Hepatocyte (in vitro differentiated cells): ENCODE results near the gene ZNF195. TPM values are rescaled to one million over a fixed set of nuclear protein-coding genes. Genes with fewer than 3 reads are reported as not detected.
"Not testable (repeated sequence)": the region's sequence is repeated elsewhere in the genome, so short reads cannot be mapped to it uniquely, and the experiment has no call there.

Experiments
- DNase-seq: peaks from one replicate; pipeline ENCODE4 v3.0.0-alpha.2; 2016; ENCODE audit warnings: low spot score
- H2AFZ ChIP-seq: fragments of 200-600 bp; sonication (generic); 2 replicates; pipeline ENCODE4 v1.6.0; 2016; ENCODE audit warnings: antibody characterized with exemption, mild to moderate bottlenecking
- H3K27ac ChIP-seq: fragments of 200-600 bp; sonication (generic); 2 replicates; pipeline ENCODE4 v1.5.1; 2016; ENCODE audit warnings: mild to moderate bottlenecking
- H3K27me3 ChIP-seq: fragments of 200-600 bp; sonication (generic); 2 replicates; pipeline ENCODE4 v1.6.1; 2016
- H3K36me3 ChIP-seq: fragments of 200-600 bp; sonication (generic); replicated peaks from 2 replicates; pipeline ENCODE4 v1.5.1; 2016; ENCODE audit warnings: low read depth; ENCODE audit not compliant: insufficient read depth
- H3K4me1 ChIP-seq: fragments of 200-600 bp; sonication (generic); 2 replicates; pipeline ENCODE4 v1.5.1; 2016; ENCODE audit warnings: mild to moderate bottlenecking, moderate library complexity; ENCODE audit not compliant: insufficient read depth
- H3K4me2 ChIP-seq: fragments of 200-600 bp; sonication (generic); 2 replicates; pipeline ENCODE4 v1.6.0; 2016
- H3K4me3 ChIP-seq: fragments of 200-600 bp; sonication (generic); 2 replicates; pipeline ENCODE4 v1.5.1; 2016; ENCODE audit warnings: mild to moderate bottlenecking
- H3K79me2 ChIP-seq: fragments of 200-600 bp; sonication (generic); 2 replicates; pipeline ENCODE4 v1.6.0; 2017; ENCODE audit warnings: mild to moderate bottlenecking
- H3K9me2 ChIP-seq: fragments of 200-600 bp; sonication (generic); replicated peaks from 2 replicates; pipeline ENCODE4 v1.6.0; 2017; ENCODE audit warnings: mild to moderate bottlenecking; ENCODE audit not compliant: insufficient read depth
- H3K9me3 ChIP-seq: fragments of 200-600 bp; sonication (generic); 2 replicates; pipeline ENCODE4 v1.5.1; 2016; ENCODE audit warnings: low read depth, mild to moderate bottlenecking
- H4K20me1 ChIP-seq: fragments of 200-600 bp; sonication (generic); 2 replicates; pipeline ENCODE4 v1.6.0; 2016; ENCODE audit warnings: mild to moderate bottlenecking; ENCODE audit not compliant: insufficient read depth, poor library complexity, severe bottlenecking
- EZH2 ChIP-seq: fragments of 200-600 bp; sonication (generic); IDR thresholded peaks from 2 replicates; pipeline ENCODE4 v1.6.1; 2016; ENCODE audit warnings: antibody characterized with exemption, mild to moderate bottlenecking, borderline replicate concordance
- EZH2phosphoT487 ChIP-seq: fragments of 200-600 bp; sonication (generic); IDR thresholded peaks from one replicate; pipeline ENCODE4 v1.6.1; 2018; ENCODE audit warnings: antibody characterized with exemption, mild to moderate bottlenecking, low read depth, moderate library complexity; ENCODE audit not compliant: unreplicated experiment, severe bottlenecking
- WGBS: methylation state at CpG from one replicate; pipeline ENCODE4 v1.1.6; 2016; ENCODE audit warnings: low lambda C conversion rate; ENCODE audit errors: missing lambda C conversion rate; 5-methylcytosine and 5-hydroxymethylcytosine counted together
- polyA plus RNA-seq: library from polyadenylated mRNA; unstranded; fragments of >200 nt; fragmentation: Nextera tagmentation; extraction: Ambion mirVana; gene quantifications from 2 replicates; pipeline ENCODE4 v1.2.1, GENCODE V29; 2016
- total RNA-seq: library from RNA; depleted of rRNA; stranded (reverse); fragments of >200 nt; gene quantifications from 2 replicates; pipeline ENCODE4 v1.2.3, GENCODE V29; 2014
- TF ChIP-seq, protein P1 (sequence below): fragments of 200-600 bp; sonication (generic); IDR thresholded peaks from 2 replicates; pipeline ENCODE4 v1.5.1; 2016; ENCODE audit warnings: antibody characterized with exemption, mild to moderate bottlenecking; ENCODE audit not compliant: poor library complexity

Gene ZNF195
- total and polyA plus RNA-seq, 2 experiments from 2014 or later: 27.5 to 44.1 TPM

- TF ChIP-seq, protein P1, sequence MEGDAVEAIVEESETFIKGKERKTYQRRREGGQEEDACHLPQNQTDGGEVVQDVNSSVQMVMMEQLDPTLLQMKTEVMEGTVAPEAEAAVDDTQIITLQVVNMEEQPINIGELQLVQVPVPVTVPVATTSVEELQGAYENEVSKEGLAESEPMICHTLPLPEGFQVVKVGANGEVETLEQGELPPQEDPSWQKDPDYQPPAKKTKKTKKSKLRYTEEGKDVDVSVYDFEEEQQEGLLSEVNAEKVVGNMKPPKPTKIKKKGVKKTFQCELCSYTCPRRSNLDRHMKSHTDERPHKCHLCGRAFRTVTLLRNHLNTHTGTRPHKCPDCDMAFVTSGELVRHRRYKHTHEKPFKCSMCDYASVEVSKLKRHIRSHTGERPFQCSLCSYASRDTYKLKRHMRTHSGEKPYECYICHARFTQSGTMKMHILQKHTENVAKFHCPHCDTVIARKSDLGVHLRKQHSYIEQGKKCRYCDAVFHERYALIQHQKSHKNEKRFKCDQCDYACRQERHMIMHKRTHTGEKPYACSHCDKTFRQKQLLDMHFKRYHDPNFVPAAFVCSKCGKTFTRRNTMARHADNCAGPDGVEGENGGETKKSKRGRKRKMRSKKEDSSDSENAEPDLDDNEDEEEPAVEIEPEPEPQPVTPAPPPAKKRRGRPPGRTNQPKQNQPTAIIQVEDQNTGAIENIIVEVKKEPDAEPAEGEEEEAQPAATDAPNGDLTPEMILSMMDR: no peak
- TF ChIP-seq EZH2phosphoT487: no peak
- no peak for TF ChIP-seq EZH2
- Histone ChIP-seq H3K27me3 (no peaks in the 10 kb centered on the region), H3K79me2 (no peaks in the 10 kb centered on the region), H3K4me1 (no peaks in the 10 kb centered on the region), H3K36me3 (no peaks in the 10 kb centered on the region), H4K20me1 (no peaks in the 10 kb centered on the region), H2AFZ (no peak overlapping the region), H3K4me2 (no peak overlapping the region), H3K4me3 (no peak overlapping the region), H3K9me3 (no peaks in the 10 kb centered on the region), H3K27ac (no peak overlapping the region), H3K9me2 (no peaks in the 10 kb centered on the region)
- 91% methylated on average over 7 of the region's 7 CpGs for WGBS
- no peak for DNase-seq
Observed at GRCh38 chr11:3338569-3339339, 40.2 kb downstream of the ZNF195 start.

DNA sequence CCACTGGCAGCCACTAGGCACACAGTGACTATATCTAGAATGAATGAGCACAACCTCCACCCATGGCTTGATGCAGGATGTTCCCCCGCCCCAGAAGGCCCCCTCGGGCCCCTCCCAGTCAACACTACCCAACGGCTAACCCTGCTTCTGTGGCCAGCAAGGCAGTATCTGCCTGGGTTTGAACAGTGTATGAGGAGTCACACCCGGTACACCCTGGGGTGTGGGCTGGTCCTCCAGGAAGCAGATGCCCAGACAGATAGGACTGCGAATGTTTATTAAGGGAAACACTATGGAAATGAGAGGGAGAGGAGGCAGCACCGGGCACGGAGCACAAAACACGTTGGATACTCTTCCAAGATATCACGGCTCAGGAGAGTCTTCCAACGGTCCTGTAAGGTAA, 42.5 kb downstream of the ZNF195 start:
- not testable (repeated sequence) for H2AFZ ChIP-seq

DNA sequence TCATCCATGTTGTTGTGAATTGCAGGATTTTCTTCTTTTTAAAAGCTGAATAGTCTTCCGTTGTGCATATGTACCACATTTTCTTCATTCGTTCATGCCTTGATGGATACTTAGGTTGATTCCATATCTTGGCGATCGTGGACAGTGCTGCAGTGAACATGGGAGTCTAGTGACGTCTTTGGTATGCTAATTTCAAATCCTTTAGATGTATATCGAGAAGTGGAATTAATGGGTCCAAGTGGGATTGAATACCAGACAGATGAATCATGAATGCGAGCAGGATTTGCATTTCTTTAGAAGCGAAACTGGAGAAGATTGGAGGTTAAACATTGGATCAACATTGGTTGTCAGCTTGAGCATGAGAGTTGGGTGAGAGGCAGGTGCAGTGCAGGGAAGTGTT, 45.8 kb downstream of the ZNF195 start:
- H3K27me3 ChIP-seq, H3K4me2 ChIP-seq, H4K20me1 ChIP-seq, H3K4me3 ChIP-seq, H2AFZ ChIP-seq, H3K79me2 ChIP-seq, H3K9me3 ChIP-seq, H3K27ac ChIP-seq, DNase-seq, H3K9me2 ChIP-seq, H3K36me3 ChIP-seq, H3K4me1 ChIP-seq: not testable (repeated sequence)
- WGBS: no CpG with 5 or more reads among the region's 8 CpGs

More for the DNA sequence above, 42.5 kb downstream of the ZNF195 start:
- not testable (repeated sequence) for H3K9me2 ChIP-seq, H4K20me1 ChIP-seq, DNase-seq, H3K27ac ChIP-seq, H3K4me2 ChIP-seq, H3K79me2 ChIP-seq, H3K9me3 ChIP-seq, H3K4me1 ChIP-seq, H3K36me3 ChIP-seq, H3K27me3 ChIP-seq, H3K4me3 ChIP-seq
- no CpG with 5 or more reads among the region's 10 CpGs for WGBS

DNA sequence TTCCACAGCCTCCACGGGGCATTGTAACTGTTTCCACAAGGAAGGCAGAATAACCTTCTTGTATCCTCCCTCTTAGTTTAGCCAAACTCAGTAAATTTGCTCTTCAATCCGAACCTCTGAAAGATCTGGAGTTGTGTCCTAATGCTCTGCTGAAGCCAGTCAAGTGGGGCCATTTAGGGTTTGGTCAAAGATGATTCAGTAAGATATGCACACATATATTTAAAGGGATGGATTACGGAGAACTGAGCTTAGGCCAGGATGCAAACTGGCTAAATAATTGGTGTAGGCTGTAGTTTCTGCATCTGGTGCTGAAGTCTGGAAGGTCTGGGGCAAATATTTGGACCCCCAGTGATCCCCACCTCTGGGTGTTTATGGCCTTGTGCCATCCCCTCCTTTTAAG, 47.9 kb downstream of the ZNF195 start:
- not testable (repeated sequence) for H3K36me3 ChIP-seq, DNase-seq, H3K79me2 ChIP-seq, H2AFZ ChIP-seq, H3K27me3 ChIP-seq, H3K27ac ChIP-seq, H3K9me2 ChIP-seq, H3K9me3 ChIP-seq, H4K20me1 ChIP-seq, H3K4me3 ChIP-seq, H3K4me1 ChIP-seq, H3K4me2 ChIP-seq
- WGBS: no CpG with 5 or more reads among the region's 3 CpGs

DNA sequence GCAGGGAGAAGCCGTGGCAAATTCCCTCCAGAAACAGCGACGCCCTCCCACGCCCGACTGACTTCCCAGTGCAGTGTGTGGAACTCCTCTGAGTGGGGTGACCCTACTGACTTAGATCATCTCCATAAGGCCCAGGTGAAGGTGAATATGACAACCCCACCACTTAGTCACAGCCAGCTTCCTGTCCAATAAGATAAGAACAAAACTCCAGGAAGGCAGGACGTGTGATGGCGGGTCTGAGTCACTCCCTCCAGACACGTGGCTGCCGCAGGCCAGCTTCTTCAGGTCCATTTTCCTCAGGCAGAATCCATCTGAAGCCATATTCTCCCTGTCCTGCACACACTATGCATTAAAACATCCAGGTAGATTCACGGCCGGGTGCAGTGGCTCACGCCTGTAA, 48.9 kb downstream of the ZNF195 start:
- not testable (repeated sequence) for H3K27ac ChIP-seq, H4K20me1 ChIP-seq, H2AFZ ChIP-seq, H3K4me3 ChIP-seq, H3K36me3 ChIP-seq, DNase-seq, H3K27me3 ChIP-seq, H3K79me2 ChIP-seq, H3K9me2 ChIP-seq, H3K4me2 ChIP-seq, H3K4me1 ChIP-seq, H3K9me3 ChIP-seq
- WGBS: no CpG with 5 or more reads among the region's 12 CpGs

DNA sequence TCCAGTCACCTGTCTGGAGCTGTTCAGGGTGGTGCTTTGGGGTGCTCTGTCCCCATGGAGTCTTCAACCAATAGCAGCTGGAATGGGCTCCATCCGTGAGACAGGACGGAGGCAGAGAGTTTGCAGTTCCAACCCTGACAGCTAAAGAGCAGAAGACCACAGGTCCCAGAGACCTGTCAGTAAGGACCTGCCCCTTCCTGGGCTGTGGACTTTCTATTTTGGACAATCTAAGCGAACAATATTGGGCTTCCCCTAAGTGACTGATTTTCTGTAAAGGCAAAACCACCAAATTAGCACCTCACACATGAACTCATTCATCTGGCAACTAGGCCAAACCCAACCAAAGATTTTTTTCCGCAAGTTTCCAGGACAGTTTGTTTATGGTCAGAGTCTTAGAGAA, 50.4 kb downstream of the ZNF195 start:
- WGBS: no CpG with 5 or more reads among the region's 4 CpGs
- H3K9me3 ChIP-seq, H3K79me2 ChIP-seq, H3K4me3 ChIP-seq, H4K20me1 ChIP-seq, H3K27me3 ChIP-seq, H3K4me1 ChIP-seq, H3K9me2 ChIP-seq, DNase-seq, H2AFZ ChIP-seq, H3K4me2 ChIP-seq, H3K36me3 ChIP-seq, H3K27ac ChIP-seq: not testable (repeated sequence)

- not testable (repeated sequence) for H3K4me3 ChIP-seq, H3K79me2 ChIP-seq, H3K9me2 ChIP-seq, H3K36me3 ChIP-seq, H2AFZ ChIP-seq, H4K20me1 ChIP-seq, H3K9me3 ChIP-seq, H3K4me1 ChIP-seq, H3K27ac ChIP-seq, H3K27me3 ChIP-seq, H3K4me2 ChIP-seq, DNase-seq
- WGBS: no CpG with 5 or more reads among the region's 13 CpGs
Observed at GRCh38 chr11:3326450-3326849, 52.5 kb downstream of the ZNF195 start.

- H3K27ac ChIP-seq, H3K4me2 ChIP-seq, DNase-seq, H3K9me2 ChIP-seq, H3K27me3 ChIP-seq, H3K79me2 ChIP-seq, H2AFZ ChIP-seq, H3K9me3 ChIP-seq, H3K4me3 ChIP-seq, H4K20me1 ChIP-seq, H3K4me1 ChIP-seq, H3K36me3 ChIP-seq: not testable (repeated sequence)
- 89% methylated on average over 1 of the region's 3 CpGs for WGBS
Observed at GRCh38 chr11:3324724-3325123, 54.2 kb downstream of the ZNF195 start.
